ENCODE results near the gene ELMOD1.
A peak's percentile ranks its signal among the peaks of the same experiment; 100 is the strongest.

ELMOD1 gene

GRCh38 chr11:107591378-107592230, 657 bp downstream of the ELMOD1 start:
- Histone ChIP-seq H3K27me3 (ENCODE audit: control insufficient read depth, insufficient read depth, low read length) (peaks cover 49% of the 10 kb centered on the region), H3K9ac (ENCODE audit: low read length) (peak overlapping the region; percentile 5), H3K9me3 (ENCODE audit: control insufficient read depth, low read length) (no peaks in the 10 kb centered on the region), H3K4me1 (ENCODE audit: control insufficient read depth, insufficient read depth, low read length) (peaks cover 4% of the 10 kb centered on the region), H3K4me3 (ENCODE audit: low read length) (peak overlapping the region; percentile 33), H3K36me3 (ENCODE audit: control insufficient read depth, insufficient read depth, low read length) (no peaks in the 10 kb centered on the region)

- Histone ChIP-seq H3K4me3 (ENCODE audit: low read length) (no peak overlapping the region), H3K36me3 (ENCODE audit: control insufficient read depth, insufficient read depth, low read length) (no peaks in the 10 kb centered on the region), H3K9ac (ENCODE audit: low read length) (no peak overlapping the region), H3K27me3 (ENCODE audit: control insufficient read depth, insufficient read depth, low read length) (peaks cover 49% of the 10 kb centered on the region), H3K9me3 (ENCODE audit: control insufficient read depth, low read length) (no peaks in the 10 kb centered on the region), H3K4me1 (ENCODE audit: control insufficient read depth, insufficient read depth, low read length) (peaks cover 4% of the 10 kb centered on the region)
Observed at GRCh38 chr11:107592231-107592590, 1.3 kb downstream of the ELMOD1 start.

- Histone ChIP-seq H3K4me1 (ENCODE audit: control insufficient read depth, insufficient read depth, low read length) (peaks cover 4% of the 10 kb centered on the region), H3K36me3 (ENCODE audit: control insufficient read depth, insufficient read depth, low read length) (no peaks in the 10 kb centered on the region), H3K9me3 (ENCODE audit: control insufficient read depth, low read length) (no peaks in the 10 kb centered on the region), H3K4me3 (ENCODE audit: low read length) (no peak overlapping the region), H3K27me3 (ENCODE audit: control insufficient read depth, insufficient read depth, low read length) (peaks cover 46% of the 10 kb centered on the region), H3K9ac (ENCODE audit: low read length) (no peak overlapping the region)
Observed at GRCh38 chr11:107592813-107593212, 1.9 kb downstream of the ELMOD1 start.

- Histone ChIP-seq H3K9me3 (ENCODE audit: control insufficient read depth, low read length) (no peaks in the 10 kb centered on the region), H3K4me1 (ENCODE audit: control insufficient read depth, insufficient read depth, low read length) (peaks cover 4% of the 10 kb centered on the region), H3K9ac (ENCODE audit: low read length) (no peak overlapping the region), H3K4me3 (ENCODE audit: low read length) (no peak overlapping the region), H3K27me3 (ENCODE audit: control insufficient read depth, insufficient read depth, low read length) (peaks cover 37% of the 10 kb centered on the region), H3K36me3 (ENCODE audit: control insufficient read depth, insufficient read depth, low read length) (no peaks in the 10 kb centered on the region)
Observed at GRCh38 chr11:107593951-107594350, 3.0 kb downstream of the ELMOD1 start.

- Histone ChIP-seq H3K4me1 (ENCODE audit: control insufficient read depth, insufficient read depth, low read length) (peaks cover 4% of the 10 kb centered on the region), H3K27me3 (ENCODE audit: control insufficient read depth, insufficient read depth, low read length) (peaks cover 36% of the 10 kb centered on the region)
Observed at GRCh38 chr11:107594736-107595135, 3.8 kb downstream of the ELMOD1 start.

GRCh38 chr11:107598225-107599139, 7.5 kb downstream of the ELMOD1 start:
- H3K27me3 ChIP-seq (ENCODE audit: control insufficient read depth, insufficient read depth, low read length), result peaks cover 6% of the 10 kb centered on the region
- H3K4me3 ChIP-seq (ENCODE audit: low read length), result no peak overlapping the region
- H3K9ac ChIP-seq (ENCODE audit: low read length), result no peak overlapping the region
- H3K36me3 ChIP-seq (ENCODE audit: control insufficient read depth, insufficient read depth, low read length), result no peaks in the 10 kb centered on the region
- no peaks in the 10 kb centered on the region for H3K4me1 ChIP-seq (ENCODE audit: control insufficient read depth, insufficient read depth, low read length)
- H3K9me3 ChIP-seq (ENCODE audit: control insufficient read depth, low read length), result no peaks in the 10 kb centered on the region

More at GRCh38 chr11:107594736-107595135, 3.8 kb downstream of the ELMOD1 start:
- H3K36me3 ChIP-seq (ENCODE audit: control insufficient read depth, insufficient read depth, low read length), result no peaks in the 10 kb centered on the region
- no peak overlapping the region for H3K9ac ChIP-seq (ENCODE audit: low read length)
- no peak overlapping the region for H3K4me3 ChIP-seq (ENCODE audit: low read length)
- no peaks in the 10 kb centered on the region for H3K9me3 ChIP-seq (ENCODE audit: control insufficient read depth, low read length)

- H3K27me3 ChIP-seq (ENCODE audit: control insufficient read depth, insufficient read depth, low read length), result peaks cover 4% of the 10 kb centered on the region
- no peaks in the 10 kb centered on the region for H3K36me3 ChIP-seq (ENCODE audit: control insufficient read depth, insufficient read depth, low read length)
- H3K9ac ChIP-seq (ENCODE audit: low read length), result no peak overlapping the region
- H3K4me3 ChIP-seq (ENCODE audit: low read length), result no peak overlapping the region
- no peaks in the 10 kb centered on the region for H3K4me1 ChIP-seq (ENCODE audit: control insufficient read depth, insufficient read depth, low read length)
- no peaks in the 10 kb centered on the region for H3K9me3 ChIP-seq (ENCODE audit: control insufficient read depth, low read length)
Observed at GRCh38 chr11:107605061-107606006, 14.4 kb downstream of the ELMOD1 start.

- Histone ChIP-seq H3K9me3 (ENCODE audit: control insufficient read depth, low read length) (no peaks in the 10 kb centered on the region), H3K4me3 (ENCODE audit: low read length) (no peak overlapping the region), H3K4me1 (ENCODE audit: control insufficient read depth, insufficient read depth, low read length) (no peaks in the 10 kb centered on the region), H3K9ac (ENCODE audit: low read length) (no peak overlapping the region), H3K27me3 (ENCODE audit: control insufficient read depth, insufficient read depth, low read length) (peaks cover 4% of the 10 kb centered on the region), H3K36me3 (ENCODE audit: control insufficient read depth, insufficient read depth, low read length) (no peaks in the 10 kb centered on the region)
Observed at GRCh38 chr11:107606141-107606540, 15.2 kb downstream of the ELMOD1 start.

- Histone ChIP-seq H3K4me1 (ENCODE audit: control insufficient read depth, insufficient read depth, low read length) (no peaks in the 10 kb centered on the region), H3K9ac (ENCODE audit: low read length) (no peak overlapping the region), H3K4me3 (ENCODE audit: low read length) (no peak overlapping the region), H3K9me3 (ENCODE audit: control insufficient read depth, low read length) (no peaks in the 10 kb centered on the region), H3K36me3 (ENCODE audit: control insufficient read depth, insufficient read depth, low read length) (no peaks in the 10 kb centered on the region), H3K27me3 (ENCODE audit: control insufficient read depth, insufficient read depth, low read length) (peaks cover 4% of the 10 kb centered on the region)
Observed at GRCh38 chr11:107608809-107609208, 17.9 kb downstream of the ELMOD1 start.

- Histone ChIP-seq H3K4me3 (ENCODE audit: low read length) (no peak overlapping the region), H3K4me1 (ENCODE audit: control insufficient read depth, insufficient read depth, low read length) (no peaks in the 10 kb centered on the region), H3K9ac (ENCODE audit: low read length) (no peak overlapping the region), H3K27me3 (ENCODE audit: control insufficient read depth, insufficient read depth, low read length) (no peaks in the 10 kb centered on the region), H3K36me3 (ENCODE audit: control insufficient read depth, insufficient read depth, low read length) (no peaks in the 10 kb centered on the region), H3K9me3 (ENCODE audit: control insufficient read depth, low read length) (no peaks in the 10 kb centered on the region)
Observed at GRCh38 chr11:107609400-107610218, 18.7 kb downstream of the ELMOD1 start.

- Histone ChIP-seq H3K4me3 (ENCODE audit: low read length) (no peak overlapping the region), H3K9me3 (ENCODE audit: control insufficient read depth, low read length) (no peaks in the 10 kb centered on the region), H3K36me3 (ENCODE audit: control insufficient read depth, insufficient read depth, low read length) (no peaks in the 10 kb centered on the region), H3K9ac (ENCODE audit: low read length) (no peak overlapping the region), H3K4me1 (ENCODE audit: control insufficient read depth, insufficient read depth, low read length) (no peaks in the 10 kb centered on the region), H3K27me3 (ENCODE audit: control insufficient read depth, insufficient read depth, low read length) (no peaks in the 10 kb centered on the region)
Observed at GRCh38 chr11:107612445-107612844, 21.5 kb downstream of the ELMOD1 start.
